DMS153 treated with DMSO at 0.1 percent for 48 hours (cell line): ENCODE results near the gene PLEKHA5.

Source experiments
- DNase-seq: peaks from one replicate; lab custom pipeline; 2025; ENCODE audit not compliant: unreplicated experiment; lab: John Stamatoyannopoulos, UW

Gene PLEKHA5

DNA sequence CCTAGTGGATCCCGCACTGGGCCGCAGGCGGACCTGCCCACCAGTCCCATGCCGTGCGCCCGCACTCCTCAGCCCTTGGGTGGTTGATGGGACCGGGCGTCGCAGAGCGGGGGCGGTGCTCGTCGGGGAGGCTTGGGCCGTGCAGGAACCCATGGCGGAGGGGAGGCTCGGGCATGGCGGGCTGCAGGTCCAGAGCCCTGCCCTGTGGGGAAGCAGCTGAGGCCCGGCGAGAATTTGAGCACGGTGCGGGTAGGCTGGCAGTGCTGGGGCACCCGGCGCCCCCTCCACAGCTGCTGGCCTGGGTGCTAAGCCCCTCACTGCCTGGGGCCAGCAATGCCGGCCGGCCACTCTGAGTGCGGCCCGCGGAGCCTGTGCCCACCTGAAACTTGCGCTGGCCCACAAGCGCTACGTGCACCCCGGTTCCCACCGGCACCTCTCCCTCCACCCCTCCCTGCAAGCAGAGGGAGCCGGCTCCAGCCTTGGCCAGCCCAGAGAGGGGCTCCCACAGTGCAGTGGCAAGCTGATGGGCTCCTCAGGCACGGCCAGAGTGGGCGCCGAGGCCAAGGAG lies 100.8 kb downstream of the PLEKHA5 start:
- DNase-seq: no peak

DNA sequence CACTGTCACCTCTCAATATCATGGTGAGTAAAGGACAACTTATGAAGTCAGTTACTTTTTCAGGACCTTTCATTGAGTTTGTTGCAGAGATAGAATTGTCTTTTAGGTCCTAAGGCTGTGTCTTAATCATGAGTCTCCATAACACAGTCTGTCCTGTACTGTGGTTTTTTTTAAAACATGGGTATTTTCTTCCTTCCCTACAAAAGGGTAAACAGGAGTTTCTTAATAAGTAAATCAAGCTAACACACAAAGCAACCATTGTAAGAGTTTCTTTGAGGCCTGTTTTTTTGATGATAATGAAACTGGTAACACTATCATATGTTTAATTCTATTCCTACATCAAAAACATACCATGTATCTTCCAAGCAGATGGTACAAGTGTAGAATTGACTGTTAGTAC lies 101.4 kb downstream of the PLEKHA5 start:
- DNase-seq: no peak

DNA sequence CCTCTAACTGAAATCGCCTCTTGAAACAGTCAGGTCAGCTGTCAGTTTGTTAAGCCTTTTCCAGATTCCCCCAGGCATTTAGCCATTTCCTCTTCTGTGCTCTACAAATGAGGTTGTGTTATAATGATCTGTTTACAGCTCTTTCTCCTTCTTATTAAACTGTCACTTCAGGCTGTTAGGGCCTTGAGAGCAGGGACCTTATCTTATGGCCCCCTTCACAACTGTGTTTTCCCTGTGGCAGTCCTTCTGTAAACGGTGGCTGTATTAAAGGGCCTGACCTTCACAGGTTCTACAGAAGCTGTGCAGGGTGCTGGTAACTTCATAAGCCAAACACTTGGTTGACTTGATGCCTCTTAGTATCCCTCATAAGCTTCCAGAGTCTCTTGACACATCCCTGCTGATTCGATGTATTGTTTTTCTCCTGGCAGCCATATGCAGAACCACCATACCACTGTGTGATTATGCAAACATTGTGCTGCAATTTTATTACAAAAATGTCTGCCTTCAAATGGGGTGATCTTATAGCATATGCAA lies 104.7 kb downstream of the PLEKHA5 start:
- no peak for DNase-seq

DNA sequence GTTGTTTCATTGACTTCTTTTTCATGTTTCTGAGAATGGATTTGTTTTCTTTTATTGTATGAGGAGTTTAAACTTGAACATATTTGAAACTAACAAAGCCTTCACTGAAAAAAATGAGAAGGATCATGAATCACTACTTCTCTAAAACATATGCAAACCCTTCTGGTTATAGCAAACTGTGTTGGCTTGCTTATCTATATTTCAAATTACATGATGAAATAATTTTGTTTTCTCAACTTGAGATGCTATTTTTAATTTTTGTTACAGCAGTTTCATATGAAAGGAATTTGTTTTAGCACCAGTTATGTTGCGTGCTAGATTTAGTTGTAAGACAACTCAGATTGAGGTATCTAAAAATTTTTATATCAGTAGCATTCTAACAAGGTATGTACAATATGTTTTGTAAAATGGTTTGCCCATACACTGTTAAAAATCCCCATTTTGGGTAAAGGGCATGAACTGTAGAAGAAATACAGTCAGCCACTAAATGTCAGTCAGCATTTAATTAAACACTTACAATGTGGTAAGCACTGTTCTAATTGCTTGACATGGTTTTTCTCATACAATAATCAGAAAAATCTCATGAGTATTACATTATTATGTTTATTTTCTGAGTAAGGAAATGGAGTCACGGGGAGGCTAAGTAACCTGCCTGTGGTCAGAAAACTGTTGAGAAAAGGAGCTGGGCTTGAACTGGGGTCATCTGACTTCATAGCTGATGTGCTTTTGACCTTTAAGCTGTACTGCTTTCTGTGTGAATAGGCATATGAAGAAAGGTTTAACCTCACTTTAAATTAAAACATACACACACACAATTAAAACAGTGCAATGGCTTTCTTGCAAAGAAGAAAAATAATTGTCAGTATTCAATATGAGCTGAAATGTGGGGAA lies 105.7 kb downstream of the PLEKHA5 start:
- DNase-seq: no peak

DNA sequence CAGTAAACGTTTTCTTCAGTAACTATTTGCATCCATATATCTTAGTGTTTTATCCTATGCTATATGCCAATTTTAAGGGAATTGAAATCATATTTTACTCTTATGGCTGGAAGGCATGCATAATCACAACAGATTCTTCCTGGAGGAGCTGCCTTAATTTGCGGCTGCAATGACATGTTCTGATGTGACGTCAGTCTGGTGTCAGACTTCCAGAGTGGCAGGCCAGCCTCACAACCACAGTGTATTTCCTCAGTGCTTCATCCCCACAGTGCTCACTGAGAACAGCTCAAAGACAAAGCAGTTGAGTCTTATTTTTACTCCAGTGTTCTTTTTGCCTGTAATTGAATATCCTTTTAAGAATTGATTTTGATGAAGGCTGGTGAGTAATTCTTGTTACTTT lies 107.1 kb downstream of the PLEKHA5 start:
- DNase-seq: no peak

DNA sequence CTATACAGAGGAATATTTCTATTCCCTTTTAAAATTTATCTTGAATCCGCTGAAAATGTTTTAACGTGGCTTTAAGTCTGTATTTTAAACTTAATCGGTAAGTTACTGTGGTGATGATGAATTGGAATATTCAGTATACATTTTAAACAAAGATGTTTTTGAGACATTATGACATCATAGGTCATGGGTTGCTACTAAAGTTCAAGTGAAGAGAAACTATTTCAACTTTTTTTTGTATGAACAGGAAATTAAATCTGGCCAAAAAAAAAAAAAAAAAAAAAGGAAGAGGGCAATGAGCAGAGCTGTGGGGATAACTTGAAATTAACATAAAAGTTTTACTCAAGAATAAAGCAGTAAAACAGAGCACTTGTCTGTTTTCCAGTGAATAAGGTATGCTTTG lies 109.0 kb downstream of the PLEKHA5 start:
- no peak for DNase-seq

DNA sequence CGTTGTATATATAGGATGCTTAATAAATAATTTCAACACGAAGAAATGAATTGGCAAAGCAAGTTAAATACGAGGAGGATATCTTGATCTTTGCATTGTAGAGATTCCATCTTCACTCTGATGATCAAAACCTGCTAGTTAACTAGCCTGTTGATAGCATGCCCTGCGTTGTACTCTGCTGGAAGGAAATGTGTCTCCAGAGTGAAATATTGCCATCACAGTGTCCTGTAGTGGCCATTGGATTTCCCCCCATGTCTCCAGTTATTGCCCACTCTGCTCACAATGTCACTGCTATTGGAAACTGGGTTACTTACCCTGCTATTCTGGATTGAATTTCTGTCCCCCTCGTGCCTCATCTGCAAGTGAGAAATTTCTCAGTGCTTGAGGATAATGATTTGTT lies 109.6 kb downstream of the PLEKHA5 start:
- DNase-seq: no peak

DNA sequence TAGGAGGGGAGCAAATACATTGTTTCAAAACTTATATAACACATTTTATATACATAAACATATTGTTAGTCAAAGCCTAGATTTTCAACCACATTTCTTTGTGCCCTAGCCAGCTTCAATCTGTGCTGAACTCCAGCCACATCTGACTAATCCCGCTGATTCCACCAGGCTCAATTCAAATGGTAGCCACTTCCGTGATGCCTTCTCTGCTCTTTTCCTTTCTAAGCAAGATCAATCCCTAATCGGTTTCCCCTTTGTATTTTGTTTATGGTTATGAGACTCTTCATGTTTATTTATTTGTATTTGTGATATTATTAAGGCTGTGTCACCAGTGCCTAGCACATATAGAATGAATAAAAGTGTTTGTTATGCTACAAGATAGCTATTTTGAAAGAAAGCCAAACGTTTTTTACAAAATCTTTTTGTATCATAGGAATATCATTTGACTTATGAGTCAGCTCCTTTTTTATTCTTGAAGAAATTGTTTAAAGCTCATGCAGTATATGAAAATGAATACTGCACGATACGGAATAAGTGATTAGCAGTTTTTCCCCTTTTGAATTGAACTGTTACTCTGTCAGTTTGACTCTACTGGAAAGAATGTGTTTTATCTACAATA lies 110.2 kb downstream of the PLEKHA5 start:
- DNase-seq: no peak

DNA sequence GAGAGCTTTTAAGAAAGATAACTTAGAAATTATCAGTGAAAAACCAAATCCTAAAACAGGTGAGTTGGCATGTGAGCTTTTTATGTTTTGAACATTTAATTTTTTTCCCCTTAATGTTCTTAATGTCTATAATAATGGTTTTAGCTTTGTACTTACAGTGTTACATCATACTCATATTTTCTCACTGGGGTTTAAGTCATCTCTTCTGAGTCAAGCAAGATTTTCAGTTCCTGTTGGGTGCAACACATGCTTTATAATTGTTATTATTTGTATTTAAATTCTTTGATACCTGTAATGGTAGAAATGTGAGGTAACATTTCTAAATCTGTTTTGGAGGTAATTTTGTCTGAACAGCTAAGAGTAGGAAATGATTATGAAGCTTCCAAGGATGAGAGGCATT lies 113.0 kb downstream of the PLEKHA5 start:
- no peak for DNase-seq

DNA sequence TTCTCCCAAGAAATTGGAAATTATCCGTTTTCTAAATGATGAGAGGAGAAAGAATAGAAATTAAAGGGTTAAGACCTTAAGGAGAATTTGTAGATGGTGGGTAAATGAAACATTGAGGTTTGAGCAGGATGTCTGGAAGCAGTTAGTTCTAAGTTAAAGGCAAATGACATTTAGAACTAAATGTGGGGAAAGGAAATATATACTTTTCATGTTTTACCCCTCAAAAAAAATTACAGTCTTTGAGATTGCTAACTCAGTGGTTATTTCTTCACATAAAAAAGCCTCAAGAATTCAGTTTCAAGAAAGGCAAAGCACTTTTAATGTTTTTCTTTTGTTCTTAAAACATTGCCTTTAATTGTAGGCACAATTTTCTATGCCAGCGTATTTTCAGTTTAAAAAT lies 114.0 kb downstream of the PLEKHA5 start:
- no peak for DNase-seq

DNA sequence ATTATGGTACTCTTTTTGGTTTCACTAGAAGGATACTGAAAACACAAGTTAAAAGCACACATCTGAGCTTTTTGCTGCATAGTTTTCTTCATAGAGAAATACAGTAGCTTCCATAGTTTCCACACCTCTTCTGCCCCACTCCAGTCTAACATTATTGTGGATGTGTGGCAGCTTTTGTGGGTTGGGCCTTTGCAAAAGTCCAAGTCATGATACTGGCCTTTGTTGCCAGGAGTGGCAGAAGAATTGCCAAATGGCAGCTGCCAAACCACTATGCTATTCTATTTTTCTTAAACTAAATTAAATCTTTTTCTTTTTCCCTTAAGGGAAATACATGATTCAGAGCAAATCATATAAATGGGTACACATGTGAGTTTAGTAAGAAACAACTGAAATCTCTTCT lies 114.8 kb downstream of the PLEKHA5 start:
- DNase-seq: no peak

DNA sequence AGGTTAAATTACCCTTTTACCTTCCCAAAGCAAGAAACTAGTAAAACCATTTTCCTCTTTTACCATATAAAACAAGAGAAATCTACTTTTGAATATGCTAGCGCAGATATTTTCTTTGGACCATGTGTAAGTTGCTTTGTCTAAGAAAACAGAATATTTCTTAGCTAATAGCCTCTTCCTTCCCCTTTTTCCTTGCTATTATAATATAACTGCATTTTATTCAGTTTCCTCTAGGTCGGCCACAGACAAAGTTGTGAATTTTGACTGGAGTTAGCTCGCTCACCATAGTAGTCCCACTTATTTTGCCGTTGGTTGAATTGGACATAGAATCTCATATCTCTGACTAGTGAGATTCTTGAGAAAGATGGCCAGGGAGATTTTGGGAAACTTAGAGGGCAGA lies 115.6 kb downstream of the PLEKHA5 start:
- no peak for DNase-seq

DNA sequence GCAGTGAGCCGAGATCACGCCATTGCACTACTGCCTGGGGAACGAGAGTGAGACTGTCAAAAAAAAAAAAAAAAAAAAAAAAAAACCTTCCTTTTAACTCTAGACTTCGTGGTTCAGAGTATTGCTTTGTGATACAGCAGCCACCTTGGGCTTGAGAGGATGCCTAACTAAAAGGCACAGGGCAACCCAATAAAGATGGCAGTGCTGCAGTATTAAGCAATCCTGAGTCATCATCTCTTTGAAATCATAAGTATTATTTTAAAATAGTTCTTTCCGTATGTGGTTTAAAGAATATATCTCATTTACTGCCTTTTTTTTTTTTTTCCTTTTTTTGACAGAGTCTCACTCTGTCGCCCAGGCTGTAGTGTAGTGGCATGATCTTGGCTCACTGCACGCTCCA lies 116.1 kb downstream of the PLEKHA5 start:
- DNase-seq: no peak

DNA sequence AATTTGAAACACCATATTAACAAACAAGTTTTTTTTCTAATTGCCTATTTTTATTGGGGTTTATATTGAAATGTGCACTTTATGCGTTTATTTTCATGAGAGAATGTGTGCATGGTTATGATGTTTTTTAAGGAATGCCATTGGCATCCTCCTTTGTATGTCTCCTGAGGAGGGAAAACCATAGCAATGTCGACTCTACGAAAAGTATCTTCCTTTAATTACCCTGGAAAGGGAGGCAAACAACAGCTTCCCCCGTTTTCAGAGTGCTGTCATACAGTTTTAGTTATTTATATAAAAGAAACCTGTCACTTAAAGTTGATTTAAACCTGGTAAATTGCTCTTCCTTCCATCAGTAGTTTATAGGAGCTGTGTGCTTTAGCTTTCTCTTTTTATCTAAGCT lies 117.4 kb downstream of the PLEKHA5 start:
- DNase-seq: no peak

DNA sequence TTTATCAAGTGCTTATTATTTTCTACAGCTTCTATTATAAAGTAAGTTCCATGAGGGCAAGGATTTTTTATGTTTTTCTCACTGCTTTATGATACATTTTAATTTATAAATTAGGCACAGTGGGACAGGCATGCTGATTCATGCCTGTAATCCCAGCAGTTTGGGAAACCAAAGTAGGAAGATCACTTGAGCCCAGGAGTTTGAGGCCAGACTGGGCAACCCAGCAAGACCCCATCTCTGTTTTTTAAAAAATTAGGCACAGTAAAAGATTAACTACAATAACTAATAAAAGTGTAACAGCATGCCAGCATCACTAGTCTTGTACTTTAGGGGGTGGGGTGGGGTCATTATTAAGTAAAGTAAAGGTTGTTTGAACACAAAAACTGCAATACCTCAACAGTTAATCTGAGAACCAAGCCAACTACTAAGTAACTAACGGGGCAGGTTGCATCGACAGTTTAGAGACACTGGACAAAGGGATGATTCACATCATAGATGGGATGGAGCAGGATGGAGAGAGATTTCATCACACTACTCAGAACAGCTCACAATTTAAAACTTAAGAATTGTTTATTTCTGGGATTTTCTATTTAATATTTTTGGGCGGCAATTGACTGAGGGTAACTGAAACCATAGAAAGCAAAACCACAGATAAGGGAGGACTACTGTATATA lies 119.5 kb downstream of the PLEKHA5 start:
- no peak for DNase-seq

DNA sequence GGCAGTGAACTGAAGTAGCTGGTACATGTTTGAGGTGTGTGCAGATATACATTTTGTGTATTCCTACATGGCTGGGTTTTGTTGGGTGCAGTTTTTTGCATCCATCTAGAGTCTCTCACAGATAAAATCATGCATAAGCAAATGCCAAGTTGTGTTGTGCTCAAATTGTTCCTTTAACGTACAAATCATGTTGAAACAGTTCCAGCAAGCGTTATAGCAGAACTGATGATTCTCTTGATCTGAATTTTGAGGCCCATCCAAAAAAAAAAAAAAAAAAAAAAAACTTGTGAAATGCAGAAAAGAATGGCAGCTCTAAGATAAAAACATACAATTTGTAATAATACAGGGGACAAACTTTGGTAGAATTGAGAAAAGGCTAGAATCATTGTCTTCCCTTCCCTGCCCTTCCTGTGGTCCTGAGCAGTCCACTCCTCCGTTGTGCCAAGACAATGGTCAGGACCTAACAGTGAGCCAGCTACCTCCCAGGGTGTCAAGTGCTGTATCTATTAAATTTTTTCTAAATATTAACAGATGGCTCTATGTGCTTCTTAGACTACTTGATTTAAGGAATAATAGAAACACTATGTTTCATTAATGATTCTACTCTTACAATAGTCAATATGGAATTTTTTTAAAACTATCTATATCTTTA lies 122.1 kb downstream of the PLEKHA5 start:
- no peak for DNase-seq

DNA sequence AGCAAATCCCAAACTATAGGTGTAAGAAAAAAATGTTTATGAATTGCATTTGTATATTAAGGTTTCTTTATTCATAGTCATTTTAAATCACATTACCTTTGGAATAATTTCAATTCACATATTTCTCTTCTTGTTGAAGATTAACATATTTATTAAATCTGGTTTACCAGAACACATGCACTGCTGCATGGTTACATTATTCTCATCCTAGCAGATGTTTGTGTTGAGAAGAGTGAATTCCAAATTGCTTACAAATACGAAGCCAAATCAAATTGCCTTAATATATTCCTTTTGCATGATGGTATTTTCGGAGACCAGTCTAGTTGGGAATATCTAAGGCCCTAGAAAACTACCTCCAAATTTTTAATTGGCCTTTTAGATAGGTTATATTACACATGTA lies 130.6 kb downstream of the PLEKHA5 start:
- DNase-seq: no peak

DNA sequence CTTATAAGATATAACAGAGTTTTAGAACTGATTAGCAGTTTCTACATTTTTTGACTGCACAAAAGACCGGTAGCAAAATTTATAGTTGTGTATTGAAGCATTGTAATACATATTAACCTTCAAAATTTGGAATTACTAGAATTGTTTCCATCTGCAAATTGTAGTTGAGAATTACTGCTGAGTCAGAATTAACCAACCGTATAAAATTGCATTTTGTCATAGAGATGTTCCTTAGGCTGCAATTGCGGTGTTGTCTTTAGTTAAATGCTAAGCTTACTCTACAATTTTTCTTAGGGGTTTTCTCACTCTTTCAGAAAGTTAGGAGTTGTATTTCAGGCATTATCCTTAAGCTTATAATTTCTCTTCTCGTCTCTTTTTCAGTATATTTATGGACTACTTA lies 132.2 kb downstream of the PLEKHA5 start:
- DNase-seq: no peak

DNA sequence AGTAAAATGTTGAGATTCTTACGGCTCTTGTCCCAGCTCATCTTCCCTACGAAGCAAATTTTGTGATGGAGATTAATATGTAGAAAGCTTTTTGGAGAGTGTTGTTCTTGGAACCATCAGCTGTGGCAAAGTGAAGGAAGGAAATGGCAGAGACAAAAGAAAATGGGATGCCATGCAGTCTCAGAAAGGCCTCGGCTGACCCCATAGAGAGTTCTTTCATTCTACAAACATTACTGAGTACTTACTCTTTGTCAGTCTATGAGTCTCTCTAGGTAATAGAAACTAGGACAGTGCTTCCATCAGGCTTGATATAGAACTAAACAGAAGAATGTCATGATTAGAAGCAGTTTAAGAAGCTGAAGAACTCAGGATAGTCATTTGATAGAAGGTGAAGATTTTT lies 134.1 kb downstream of the PLEKHA5 start:
- no peak for DNase-seq

DNA sequence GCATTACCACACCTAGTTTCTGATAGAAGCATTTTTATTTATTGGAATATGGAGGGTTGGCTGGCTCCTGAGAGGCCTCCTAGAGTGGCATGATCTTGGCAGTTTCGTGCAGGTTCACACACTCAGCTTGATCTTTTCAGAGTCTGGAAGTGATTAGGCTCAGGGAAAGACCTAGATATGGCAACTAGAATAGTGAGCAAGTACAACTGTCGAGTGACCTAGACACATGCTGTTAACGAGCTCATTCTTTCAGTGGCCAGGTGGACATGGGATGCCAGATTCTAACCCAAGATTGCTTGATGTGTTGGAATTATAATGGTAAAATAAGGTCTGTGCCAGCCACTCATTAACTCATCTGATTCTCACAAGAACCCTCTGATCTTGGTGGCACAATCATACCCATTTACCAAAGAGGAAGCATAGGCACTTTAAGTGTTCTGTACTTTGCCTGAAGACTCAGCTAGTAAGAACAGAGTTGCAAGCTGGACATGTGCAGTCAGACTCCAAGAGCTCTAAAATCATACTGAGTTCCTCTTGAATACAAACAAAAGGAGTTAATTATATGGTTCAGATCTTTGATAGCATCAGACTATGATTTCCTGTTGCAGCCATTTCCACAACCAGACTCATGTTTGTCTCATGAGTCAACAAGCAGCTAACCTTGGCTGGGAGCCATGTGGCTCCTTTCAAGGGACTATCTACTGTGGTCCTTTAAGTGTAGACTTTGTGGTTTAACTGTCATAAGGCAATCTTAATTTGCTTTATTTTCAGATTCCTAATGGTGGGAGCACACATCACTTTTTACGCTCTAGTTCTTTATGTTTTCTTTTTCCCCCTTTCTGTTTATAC lies 144.2 kb downstream of the PLEKHA5 start:
- peak; percentile 90 for DNase-seq
